Activated T-helper 17 cell treated with anti-CD3 and anti-CD28 coated beads, Interleukin-2, amount 50 U/mL, for 72 hours (primary cell): Measurements from ENCODE around the gene HRC. TPM values are rescaled to one million over a fixed set of nuclear protein-coding genes. Genes with fewer than 3 reads are reported as not detected.
"Not testable (repeated sequence)": the region's sequence is repeated elsewhere in the genome, so short reads cannot be mapped to it uniquely, and the experiment has no call there.

Source experiments
- ATAC-seq: fragments of 150-1000 bp; cut with Tn5 transposase; replicated peaks from 2 replicates; pipeline ENCODE4 v1.10.0; 2021; ENCODE audit warnings: mild to moderate bottlenecking, moderate library complexity
- H3K27ac Mint-ChIP-seq: one replicate; pipeline ENCODE4 v1.8.0; 2022; ENCODE audit warnings: mixed read lengths
- H3K27me3 Mint-ChIP-seq: one replicate; pipeline ENCODE4 v1.8.0; 2022; ENCODE audit warnings: mixed read lengths
- H3K36me3 Mint-ChIP-seq: one replicate; pipeline ENCODE4 v1.8.0; 2022; ENCODE audit warnings: low read depth, mild to moderate bottlenecking, mixed read lengths
- H3K4me1 Mint-ChIP-seq: one replicate; pipeline ENCODE4 v1.8.0; 2022; ENCODE audit warnings: mixed read lengths
- H3K4me3 Mint-ChIP-seq: one replicate; pipeline ENCODE4 v1.8.0; 2022; ENCODE audit warnings: mild to moderate bottlenecking, mixed read lengths
- H3K9me3 Mint-ChIP-seq: one replicate; pipeline ENCODE4 v1.8.0; 2022; ENCODE audit warnings: mixed read lengths
- total RNA-seq, 2 donors: library from RNA; stranded (reverse); gene quantifications; one replicate each; pipeline ENCODE4 v1.2.3, GENCODE V29; 2022

Gene HRC
- total RNA-seq, 2 donors from 2014 or later: not detected

GRCh38 chr19:49151267-49152118 is 3.7 kb downstream of the HRC start:
- Mint-ChIP-seq H3K4me3 (peak overlapping the region; percentile 74), H3K36me3 (no peaks in the 10 kb centered on the region), H3K27ac (no peak overlapping the region), H3K27me3 (peaks cover 62% of the 10 kb centered on the region), H3K9me3 (no peaks in the 10 kb centered on the region), H3K4me1 (peaks cover 4% of the 10 kb centered on the region)
- ATAC-seq: peak; percentile 14

- no peaks in the 10 kb centered on the region for H3K9me3 Mint-ChIP-seq
- H3K27me3 Mint-ChIP-seq: peaks cover 61% of the 10 kb centered on the region
- no peak overlapping the region for H3K27ac Mint-ChIP-seq
- H3K36me3 Mint-ChIP-seq: no peaks in the 10 kb centered on the region
- H3K4me3 Mint-ChIP-seq: peak overlapping the region; percentile 74
- H3K4me1 Mint-ChIP-seq: peaks cover 5% of the 10 kb centered on the region
- no peak for ATAC-seq
These were observed 4.3 kb downstream of the HRC start for GRCh38 chr19:49150944-49151243.

GRCh38 chr19:49150106-49150943 is 4.9 kb downstream of the HRC start:
- peak overlapping the region; percentile 74 for H3K4me3 Mint-ChIP-seq
- ATAC-seq: peak; percentile 34

GRCh38 chr19:49149652-49150105 is 5.5 kb downstream of the HRC start:
- Mint-ChIP-seq H3K27me3 (peaks cover 52% of the 10 kb centered on the region), H3K36me3 (no peaks in the 10 kb centered on the region), H3K27ac (no peak overlapping the region), H3K9me3 (no peaks in the 10 kb centered on the region), H3K4me1 (peaks cover 9% of the 10 kb centered on the region), H3K4me3 (peak overlapping the region; percentile 74)
- no peak for ATAC-seq

More at GRCh38 chr19:49150106-49150943, 4.9 kb downstream of the HRC start:
- H3K27me3 Mint-ChIP-seq: peaks cover 55% of the 10 kb centered on the region
- peaks cover 9% of the 10 kb centered on the region for H3K4me1 Mint-ChIP-seq
- no peaks in the 10 kb centered on the region for H3K36me3 Mint-ChIP-seq
- H3K27ac Mint-ChIP-seq: no peak overlapping the region
- no peaks in the 10 kb centered on the region for H3K9me3 Mint-ChIP-seq

- Mint-ChIP-seq H3K9me3 (no peaks in the 10 kb centered on the region), H3K36me3 (no peaks in the 10 kb centered on the region), H3K4me3 (peak overlapping the region; percentile 74), H3K27ac (no peak overlapping the region), H3K4me1 (peaks cover 9% of the 10 kb centered on the region), H3K27me3 (peaks cover 45% of the 10 kb centered on the region)
- ATAC-seq: peak; percentile 48
These were observed 6.2 kb downstream of the HRC start for GRCh38 chr19:49148784-49149651.

- Mint-ChIP-seq H3K9me3 (no peaks in the 10 kb centered on the region), H3K4me1 (peaks cover 10% of the 10 kb centered on the region), H3K36me3 (no peaks in the 10 kb centered on the region), H3K4me3 (peak overlapping the region; percentile 74), H3K27me3 (peaks cover 38% of the 10 kb centered on the region), H3K27ac (no peak overlapping the region)
- no peak for ATAC-seq
These were observed 7.0 kb downstream of the HRC start for GRCh38 chr19:49148044-49148682.

- not testable (repeated sequence) for ATAC-seq, H3K27ac Mint-ChIP-seq, H3K36me3 Mint-ChIP-seq, H3K9me3 Mint-ChIP-seq
- H3K4me3 Mint-ChIP-seq: peak overlapping the region; percentile 66
- peaks cover 24% of the 10 kb centered on the region for H3K4me1 Mint-ChIP-seq
- H3K27me3 Mint-ChIP-seq: peaks cover 42% of the 10 kb centered on the region
These were observed 8.8 kb downstream of the HRC start for GRCh38 chr19:49146408-49146770.

GRCh38 chr19:49145573-49146407 is 9.4 kb downstream of the HRC start:
- Mint-ChIP-seq H3K4me3 (peak overlapping the region; percentile 66), H3K36me3 (no peaks in the 10 kb centered on the region), H3K27ac (peak overlapping the region; percentile 51), H3K9me3 (no peaks in the 10 kb centered on the region), H3K4me1 (peaks cover 27% of the 10 kb centered on the region), H3K27me3 (peaks cover 44% of the 10 kb centered on the region)
- peak; percentile 66 for ATAC-seq

- Mint-ChIP-seq H3K9me3 (no peaks in the 10 kb centered on the region), H3K4me3 (peak overlapping the region; percentile 77), H3K27ac (no peak overlapping the region)
These were observed 12.3 kb downstream of the HRC start for GRCh38 chr19:49142866-49143335.

GRCh38 chr19:49141352-49141751 is 13.8 kb downstream of the HRC start:
- peaks cover 19% of the 10 kb centered on the region for H3K27me3 Mint-ChIP-seq
- peaks cover 23% of the 10 kb centered on the region for H3K4me1 Mint-ChIP-seq
- no peaks in the 10 kb centered on the region for H3K9me3 Mint-ChIP-seq
- ATAC-seq: no peak
- H3K27ac Mint-ChIP-seq: no peak overlapping the region
- H3K4me3 Mint-ChIP-seq: no peak overlapping the region
- H3K36me3 Mint-ChIP-seq: no peaks in the 10 kb centered on the region

More at GRCh38 chr19:49142866-49143335, 12.3 kb downstream of the HRC start:
- peak; percentile 96 for ATAC-seq
- Mint-ChIP-seq H3K36me3 (no peaks in the 10 kb centered on the region), H3K4me1 (peaks cover 23% of the 10 kb centered on the region), H3K27me3 (peaks cover 28% of the 10 kb centered on the region)

GRCh38 chr19:49140951-49141350 is 14.2 kb downstream of the HRC start:
- peaks cover 17% of the 10 kb centered on the region for H3K27me3 Mint-ChIP-seq
- no peak overlapping the region for H3K4me3 Mint-ChIP-seq
- ATAC-seq: no peak
- H3K9me3 Mint-ChIP-seq: no peaks in the 10 kb centered on the region
- H3K4me1 Mint-ChIP-seq: peaks cover 23% of the 10 kb centered on the region
- no peak overlapping the region for H3K27ac Mint-ChIP-seq
- no peaks in the 10 kb centered on the region for H3K36me3 Mint-ChIP-seq

GRCh38 chr19:49136771-49137171 is 18.4 kb downstream of the HRC start:
- H3K9me3 Mint-ChIP-seq: no peaks in the 10 kb centered on the region
- H3K27me3 Mint-ChIP-seq: peaks cover 6% of the 10 kb centered on the region
- H3K4me1 Mint-ChIP-seq: peaks cover 7% of the 10 kb centered on the region
- ATAC-seq: no peak
- no peak overlapping the region for H3K4me3 Mint-ChIP-seq
- no peak overlapping the region for H3K27ac Mint-ChIP-seq
- H3K36me3 Mint-ChIP-seq: no peaks in the 10 kb centered on the region

- Mint-ChIP-seq H3K36me3 (no peaks in the 10 kb centered on the region), H3K27ac (no peak overlapping the region), H3K27me3 (no peaks in the 10 kb centered on the region), H3K4me3 (no peak overlapping the region), H3K9me3 (no peaks in the 10 kb centered on the region), H3K4me1 (no peaks in the 10 kb centered on the region)
- ATAC-seq: no peak
These were observed 19.5 kb downstream of the HRC start for GRCh38 chr19:49135686-49136085.
